NCI-H524 (cell line): ENCODE measurements around the gene AGO4.
"Not testable (repeated sequence)": the region's sequence is repeated elsewhere in the genome, so short reads cannot be mapped to it uniquely, and the experiment has no call there.

Source experiments
- DNase-seq, 2 experiments: peaks; one replicate each; lab custom pipeline; 2025; lab: John Stamatoyannopoulos, UW

Gene AGO4

DNA sequence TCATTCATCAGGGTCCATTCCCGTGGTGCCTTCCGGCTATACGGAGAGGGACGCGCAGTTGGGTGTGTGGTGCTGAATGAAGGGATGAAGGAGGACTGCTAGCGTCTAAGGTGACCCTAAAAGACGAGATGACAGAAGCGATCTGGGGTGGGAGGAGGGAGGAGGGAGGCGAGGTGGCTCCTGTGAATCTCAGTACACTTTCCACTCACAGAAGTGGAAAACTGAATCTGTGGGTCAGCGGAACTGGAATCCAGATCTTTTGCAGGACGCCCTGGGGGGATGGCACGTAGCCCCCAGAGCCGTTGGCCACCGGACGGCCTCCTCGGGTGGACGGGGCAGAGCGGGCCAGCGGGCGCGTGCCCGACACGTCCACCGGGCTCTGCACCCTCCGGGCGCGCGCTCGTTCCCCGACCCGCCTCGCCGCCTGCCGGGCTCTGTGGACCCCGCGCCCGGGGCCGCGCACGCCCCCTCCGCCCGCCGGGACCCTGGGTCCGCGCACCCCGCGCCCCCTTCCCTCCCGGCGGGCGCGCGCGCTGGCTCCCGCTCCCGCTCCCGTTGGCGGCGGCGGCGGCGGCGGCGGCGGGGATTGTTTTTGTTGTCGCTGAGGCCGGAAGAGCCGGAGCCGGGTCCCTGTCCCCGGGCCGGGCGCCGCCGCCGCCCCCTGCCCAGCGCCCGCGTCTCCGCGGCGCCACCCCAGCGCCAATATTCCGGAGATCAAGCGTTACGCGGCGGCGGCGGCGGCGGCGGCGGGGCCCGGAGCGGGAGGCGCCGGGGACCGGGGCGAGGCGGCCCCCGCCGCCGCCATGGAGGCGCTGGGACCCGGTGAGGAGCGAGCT lies at the start of gene AGO4:
Gene AGO4 (plus strand): TSS at position 403 of the 836 bp plus-strand sequence. CDS start 401 bp downstream, at position 804.
- DNase-seq = peak; percentile 9 to 59

DNA sequence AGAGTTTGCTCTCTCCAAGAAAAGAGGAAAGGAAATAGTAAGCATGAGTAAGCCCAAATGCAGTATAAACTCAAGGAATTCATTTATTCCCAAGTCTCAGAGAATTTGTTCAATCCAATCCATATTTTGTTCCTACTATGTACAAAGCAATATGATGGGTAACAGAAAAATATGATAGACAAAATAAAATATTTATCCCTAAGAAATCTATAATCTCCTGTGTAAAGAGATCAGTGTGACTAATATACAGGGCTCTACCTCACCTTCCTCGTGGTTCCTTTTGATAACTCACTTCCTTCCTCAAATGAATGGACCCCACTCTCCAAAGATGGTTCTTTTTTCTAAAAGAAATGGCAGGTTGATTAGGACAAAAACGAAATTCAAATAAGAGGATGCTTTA lies 45.7 kb upstream of the AGO4 start:
- DNase-seq = no peak

DNA sequence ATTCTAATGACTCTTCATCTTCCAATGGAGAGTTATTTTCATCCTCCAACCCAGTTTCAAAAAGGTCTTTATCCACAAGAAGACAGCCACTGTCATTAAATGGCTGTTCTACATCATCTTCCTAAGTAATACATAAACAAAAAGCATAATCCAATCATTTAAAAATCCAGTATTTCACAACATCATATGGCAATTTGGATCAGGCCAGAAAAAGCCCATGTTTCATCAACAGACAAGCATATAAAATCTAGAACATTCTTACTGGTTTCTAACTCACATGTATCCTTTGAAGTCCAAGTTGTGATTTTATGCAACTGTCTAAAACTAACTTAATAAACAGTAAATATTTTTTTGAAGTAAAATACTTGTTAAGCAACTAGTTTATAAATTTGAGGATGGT lies 44.6 kb upstream of the AGO4 start:
- no peak for DNase-seq

DNA sequence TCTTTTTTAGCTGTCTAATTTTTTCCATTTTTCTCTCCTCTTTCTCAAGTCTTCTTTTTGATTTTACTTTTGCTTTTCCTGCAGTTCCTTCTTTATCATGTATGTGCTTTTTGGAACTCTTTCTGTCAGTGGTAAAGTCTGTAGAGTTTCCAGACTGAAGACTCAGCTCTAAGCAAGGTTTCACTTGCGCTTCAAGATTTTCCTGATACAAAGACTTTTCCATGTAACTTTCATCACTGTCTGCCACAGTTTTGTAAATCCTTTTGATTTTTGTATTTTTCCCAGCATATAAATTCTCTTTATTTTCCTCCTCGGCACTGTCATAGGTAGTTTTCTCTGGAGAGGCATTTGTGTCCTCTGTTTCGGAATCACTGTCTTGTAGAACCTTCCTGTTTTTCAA lies 43.5 kb upstream of the AGO4 start:
- no peak for DNase-seq

DNA sequence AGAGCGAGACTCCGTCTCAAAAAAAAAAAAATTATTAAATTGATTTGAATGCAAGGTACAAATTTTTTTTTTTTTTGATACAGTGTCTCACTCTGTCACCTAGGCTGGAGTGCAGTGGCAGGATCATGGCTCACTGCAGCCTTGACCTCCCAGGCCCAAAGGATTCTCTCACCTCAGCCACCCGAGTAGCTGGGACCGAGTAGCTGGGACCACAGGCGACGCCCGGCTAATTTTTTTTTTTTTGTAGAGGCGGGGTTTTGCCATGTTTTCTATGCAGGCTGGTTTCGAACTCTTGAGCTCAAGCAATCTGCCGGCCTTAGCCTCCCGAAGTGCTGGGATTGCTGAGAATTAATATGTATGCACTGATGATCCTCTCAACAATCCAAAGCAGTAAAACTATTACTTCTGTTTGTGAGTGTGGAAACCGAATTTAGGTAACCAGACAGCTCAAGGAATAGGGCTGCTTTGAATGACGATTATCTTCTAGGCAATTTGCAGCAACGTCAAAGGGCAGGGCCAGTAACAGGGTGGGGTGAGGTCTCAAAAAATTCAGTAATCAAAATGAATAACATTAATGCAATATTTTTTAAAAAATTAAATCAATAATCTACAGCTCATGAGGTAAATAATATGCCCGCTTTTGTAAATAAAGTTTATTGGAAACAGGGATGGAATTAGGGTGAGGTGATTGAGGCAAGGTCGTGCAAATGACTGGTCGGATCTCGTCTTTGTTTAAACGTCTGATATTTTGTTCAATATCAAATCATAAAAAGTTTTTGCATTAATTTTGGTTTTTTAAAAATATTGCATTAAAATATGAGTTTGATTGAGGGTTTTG lies 39.2 kb upstream of the AGO4 start:
- peak in 1 of 2 experiments; percentile 4 for DNase-seq

DNA sequence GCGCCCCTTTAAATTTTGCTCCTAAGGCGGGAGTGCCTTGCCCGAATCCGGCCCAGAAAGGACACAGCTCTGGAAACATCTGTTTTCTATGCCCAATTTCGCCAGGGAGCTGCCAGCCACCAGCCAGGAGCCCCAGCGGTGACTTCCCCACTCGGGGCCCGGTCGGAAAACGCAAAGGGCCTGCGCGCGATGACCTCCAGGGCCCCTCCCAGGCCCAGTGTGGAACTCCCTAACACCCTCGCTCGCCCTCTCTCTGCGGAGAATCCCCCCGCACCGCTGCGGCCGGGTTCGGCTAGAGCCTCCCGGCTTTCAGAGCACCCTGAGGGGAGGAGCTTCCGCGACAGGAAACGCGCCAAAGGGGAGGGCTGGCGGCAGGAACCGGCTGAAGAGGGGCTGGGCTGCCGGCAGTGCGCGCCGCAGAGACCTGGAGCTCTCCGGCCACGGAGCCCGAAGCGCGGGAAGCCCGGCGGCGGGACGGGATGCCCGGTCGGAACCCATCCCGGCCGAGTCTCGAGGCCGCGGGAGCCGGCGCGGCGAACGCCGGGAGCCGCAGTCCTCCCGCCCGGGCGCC lies 38.5 kb upstream of the AGO4 start:
- peak; percentile 66 to 89 for DNase-seq

DNA sequence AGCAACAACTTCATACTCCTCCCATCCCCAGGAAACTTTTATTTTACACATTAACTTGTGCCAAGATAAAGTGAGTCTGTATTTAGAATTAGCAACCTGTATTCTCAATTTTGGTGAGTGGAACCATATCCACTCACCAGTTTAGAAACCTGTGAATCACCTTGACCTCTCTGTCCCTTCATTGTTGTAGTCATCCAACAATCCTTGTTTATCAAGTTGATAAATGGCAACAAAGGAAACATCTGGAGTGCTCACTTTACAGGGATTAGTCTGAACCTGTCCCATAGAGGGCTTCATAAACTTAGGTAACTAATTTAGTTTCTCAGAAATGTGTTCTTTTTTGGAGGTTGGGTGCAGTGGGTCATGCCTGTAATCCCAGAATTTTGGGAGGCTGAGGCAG lies 34.1 kb upstream of the AGO4 start:
- no peak for DNase-seq

DNA sequence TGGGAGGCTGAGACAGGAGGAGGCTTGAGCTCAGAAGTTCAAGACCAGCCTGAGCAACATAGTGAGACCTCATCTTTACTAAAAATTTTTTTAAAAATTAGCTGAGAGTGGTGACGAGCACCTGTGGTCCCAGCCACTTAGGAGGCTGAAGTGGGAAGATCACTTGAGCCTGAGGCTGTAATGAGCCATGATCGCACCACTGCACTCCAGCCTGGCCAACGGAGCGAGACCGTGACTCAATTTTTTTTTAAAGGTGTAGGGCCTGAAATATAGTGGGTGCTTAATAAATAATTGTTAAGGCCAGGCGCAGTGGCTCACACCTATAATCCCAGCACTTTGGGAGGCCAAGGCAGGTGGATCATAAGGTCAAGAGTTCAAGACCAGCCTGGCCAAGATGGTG lies 31.6 kb upstream of the AGO4 start:
- not testable (repeated sequence) for DNase-seq

DNA sequence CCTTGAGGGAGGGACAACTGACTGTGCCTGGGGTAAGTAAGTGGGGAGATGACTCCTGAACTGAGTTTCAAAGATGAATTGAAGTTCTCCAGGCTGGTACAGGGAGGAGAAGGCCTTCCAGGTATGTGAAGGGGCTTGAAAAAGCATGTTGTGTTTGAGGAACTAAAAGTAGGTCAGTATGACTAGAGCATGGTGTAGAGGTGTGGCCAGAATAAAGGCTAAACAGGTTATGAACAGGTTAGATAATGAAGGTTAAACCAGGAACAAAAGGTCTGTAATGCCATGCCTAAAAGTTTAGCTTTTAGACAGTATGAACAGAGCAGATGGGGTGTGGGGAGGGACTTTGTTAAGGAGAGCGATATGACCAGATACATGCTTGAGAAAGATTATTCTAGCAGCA lies 30.7 kb upstream of the AGO4 start:
- DNase-seq = no peak

DNA sequence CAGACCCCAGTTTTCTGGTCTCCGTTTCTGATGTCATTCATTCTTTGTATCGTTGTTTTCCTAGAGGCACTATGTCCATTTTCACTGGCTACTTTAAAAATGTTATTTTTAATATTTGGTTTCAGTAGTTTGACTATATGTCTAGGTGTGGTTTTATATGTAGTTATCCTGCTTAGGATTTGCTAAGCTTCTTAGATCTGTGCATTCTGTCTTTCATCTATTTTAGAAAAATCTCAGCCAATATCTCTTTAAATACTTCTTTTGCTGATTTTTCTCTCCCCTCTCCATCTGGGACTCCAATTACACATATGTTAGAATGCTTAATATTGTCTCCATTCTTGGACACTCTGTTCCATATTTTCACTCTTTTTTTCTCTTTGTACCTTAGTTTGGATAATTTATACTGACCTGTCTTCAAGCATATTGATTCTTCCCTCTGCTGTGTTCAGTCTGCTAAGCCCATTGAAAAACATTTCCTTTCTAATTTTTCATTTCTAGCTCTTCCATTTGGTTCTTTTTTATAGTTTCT lies 24.7 kb upstream of the AGO4 start:
- no peak for DNase-seq

DNA sequence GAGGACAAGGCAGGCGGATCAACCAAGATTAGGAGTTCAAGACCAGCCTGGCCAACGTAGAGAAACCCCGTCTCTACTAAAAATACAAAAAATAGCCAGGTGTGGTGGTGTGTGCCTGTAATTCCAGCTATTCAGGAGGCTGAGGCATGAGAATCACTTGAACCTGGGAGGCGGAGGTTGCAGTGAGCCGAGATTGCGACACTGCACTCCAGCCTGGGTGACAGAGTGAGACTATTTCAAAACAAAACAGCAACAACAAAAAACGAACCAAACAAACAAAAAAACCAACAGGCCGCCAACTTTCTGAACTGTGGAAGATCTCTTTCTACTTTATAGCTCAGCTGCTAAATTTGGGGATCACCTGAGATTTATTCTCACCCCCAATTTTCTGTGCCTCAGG lies 23.5 kb upstream of the AGO4 start:
- not testable (repeated sequence) for DNase-seq

DNA sequence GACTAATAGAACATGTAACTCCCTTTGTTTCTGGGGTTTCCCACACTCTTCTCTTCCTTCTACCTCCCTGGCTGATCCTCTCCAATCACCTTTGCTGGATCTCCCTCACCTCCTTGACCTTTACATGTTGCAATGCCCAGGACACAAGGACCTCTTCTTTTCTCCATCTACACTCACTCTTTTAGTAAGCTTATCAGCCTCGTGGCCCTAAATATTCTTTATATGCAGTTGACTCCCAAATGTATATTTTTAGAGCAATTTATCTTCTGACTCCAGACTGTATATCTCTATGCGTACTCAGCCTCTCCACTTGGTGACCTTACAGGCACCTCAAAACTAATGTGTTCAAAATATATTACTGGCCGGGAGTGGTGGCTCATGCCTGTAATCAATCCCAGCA lies 19.7 kb upstream of the AGO4 start:
- no peak for DNase-seq

DNA sequence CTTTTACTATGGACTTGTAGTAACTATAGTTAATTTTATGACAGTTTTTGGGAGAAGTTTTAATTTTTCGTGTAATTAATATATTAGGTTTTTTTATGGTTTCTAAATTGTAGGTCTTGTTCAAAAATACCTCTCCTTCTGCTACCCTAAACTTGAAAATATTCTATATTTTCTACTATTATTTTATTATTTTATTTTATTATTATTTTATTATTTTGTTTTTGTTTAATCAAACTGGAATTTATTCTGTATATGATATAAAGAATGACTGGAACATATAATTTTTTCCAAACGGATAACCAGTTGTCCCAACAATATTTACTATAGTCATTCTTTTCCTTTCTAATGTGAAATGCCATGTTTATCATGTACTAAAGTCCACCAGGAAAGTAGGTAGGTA lies 17.1 kb upstream of the AGO4 start:
- DNase-seq = no peak

DNA sequence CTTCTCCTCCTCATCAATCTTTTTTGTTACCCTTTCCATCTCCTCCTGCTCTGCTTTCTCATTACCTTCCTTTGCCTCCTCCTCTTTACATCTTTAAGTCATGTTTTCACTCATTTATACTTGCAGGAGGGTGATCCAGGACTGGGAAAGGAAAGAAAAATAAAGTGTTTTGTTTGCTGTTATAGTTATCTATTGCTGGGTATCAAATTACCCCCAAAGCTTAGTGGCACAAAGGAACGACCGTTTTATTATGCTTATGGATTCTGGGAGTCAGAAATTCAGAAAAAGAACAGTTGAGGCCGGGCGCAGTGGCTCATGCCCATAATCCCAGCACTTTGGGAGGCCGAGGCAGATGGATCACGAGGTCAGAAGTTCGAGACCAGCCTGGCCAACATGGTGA lies 12.5 kb upstream of the AGO4 start:
- no peak for DNase-seq

DNA sequence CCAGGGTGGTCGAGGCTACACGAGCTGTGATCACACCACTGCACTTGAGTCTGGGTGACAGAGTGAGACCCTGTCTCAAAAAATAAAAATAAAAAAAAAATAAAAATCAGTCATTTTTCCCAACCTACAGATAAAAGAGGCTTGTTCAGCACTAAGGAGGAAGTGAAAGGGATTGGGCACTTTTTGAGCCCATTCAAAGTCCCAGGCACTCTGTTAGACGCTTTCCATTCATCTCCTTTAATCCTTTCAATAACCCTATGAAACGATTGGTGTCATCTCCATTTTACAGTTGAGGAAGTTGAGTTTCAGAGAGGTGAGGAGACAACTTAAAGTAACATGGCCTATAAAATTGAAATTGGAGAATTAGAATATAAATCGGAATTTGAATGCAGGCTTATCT lies 10.4 kb upstream of the AGO4 start:
- DNase-seq = no peak

DNA sequence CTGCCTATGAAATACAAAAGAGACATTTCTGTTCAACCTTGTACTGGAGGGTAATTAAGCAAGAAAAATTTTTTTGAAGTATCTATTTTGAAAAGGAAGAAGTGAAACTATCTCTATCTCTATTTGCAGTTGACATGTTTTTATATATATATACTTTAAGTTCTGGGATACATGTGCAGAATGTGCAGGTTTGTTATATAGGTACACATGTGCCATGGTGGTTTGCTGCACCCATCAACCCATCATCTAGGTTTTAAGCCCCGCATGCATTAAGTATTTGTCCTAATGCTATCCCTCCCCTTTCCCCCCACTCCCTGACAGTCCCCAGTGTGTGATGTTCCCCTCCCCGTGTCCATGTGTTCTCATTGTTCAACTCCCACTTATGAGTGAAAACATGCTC lies 9.8 kb upstream of the AGO4 start:
- DNase-seq = not testable (repeated sequence)

DNA sequence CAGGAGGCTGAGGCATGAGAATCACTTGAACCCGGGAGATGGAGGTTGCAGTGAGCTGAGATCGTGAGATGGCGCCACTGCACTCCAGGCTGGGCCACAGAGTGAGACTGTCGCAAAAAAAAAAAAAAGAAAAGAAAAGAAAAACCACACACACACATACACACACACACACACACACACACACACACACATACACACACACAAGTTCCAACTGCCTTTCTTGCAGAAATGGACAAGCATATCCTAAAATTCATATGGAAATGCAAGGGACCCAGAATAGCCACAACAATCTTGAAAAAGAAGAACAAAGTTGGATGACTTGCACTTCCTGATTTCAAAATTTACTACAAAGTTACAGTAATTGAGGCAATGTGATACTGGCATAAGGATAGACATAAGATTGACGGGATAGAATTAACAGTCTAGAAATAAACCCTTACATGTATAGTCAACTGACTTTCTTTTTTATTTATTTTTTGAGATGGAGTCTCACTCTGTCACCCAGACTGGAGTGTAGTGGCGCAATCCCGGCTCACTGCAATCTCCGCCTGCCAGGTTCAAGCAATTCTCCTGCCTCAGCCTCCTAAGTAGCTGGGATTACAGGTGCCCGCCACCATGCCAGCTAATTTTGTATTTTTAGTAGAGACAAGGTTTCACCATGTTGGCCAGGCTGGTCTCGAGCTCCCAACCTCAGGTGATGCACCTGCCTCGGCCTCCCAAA lies 7.5 kb upstream of the AGO4 start:
- not testable (repeated sequence) for DNase-seq

DNA sequence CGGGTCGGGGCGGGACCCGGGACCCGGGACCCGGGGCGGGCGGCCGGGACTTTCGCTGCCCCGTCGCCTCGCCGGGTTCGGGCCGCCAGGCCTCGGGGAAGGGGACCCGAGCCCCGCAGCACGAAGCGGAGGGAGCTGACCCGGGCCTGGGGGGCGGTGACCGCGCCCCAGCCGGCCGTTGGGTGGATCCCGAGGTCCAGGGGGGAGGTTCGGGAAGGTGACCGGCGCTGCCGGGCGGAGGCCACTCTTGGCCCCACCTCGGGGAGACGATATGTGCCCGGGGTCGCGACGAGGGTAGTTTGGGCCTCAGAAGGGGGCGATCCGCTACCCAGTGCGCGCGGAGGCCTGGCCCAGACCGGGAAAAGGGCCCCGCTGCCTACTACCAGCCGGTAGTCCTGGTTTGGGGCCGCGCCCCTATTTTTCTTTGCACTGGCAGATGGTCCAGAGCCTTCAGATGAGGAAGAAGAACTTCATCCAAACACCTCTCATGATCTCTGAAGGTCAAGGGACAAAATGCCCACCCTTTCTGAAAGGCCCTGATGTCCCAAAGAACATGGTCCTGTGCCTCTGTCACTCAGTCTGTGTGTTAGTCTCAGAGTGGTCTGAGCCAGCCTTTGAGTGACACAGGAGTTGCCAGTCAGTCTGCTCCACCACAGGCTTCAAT lies 766 bp downstream of the AGO4 start:
- DNase-seq = no peak

DNA sequence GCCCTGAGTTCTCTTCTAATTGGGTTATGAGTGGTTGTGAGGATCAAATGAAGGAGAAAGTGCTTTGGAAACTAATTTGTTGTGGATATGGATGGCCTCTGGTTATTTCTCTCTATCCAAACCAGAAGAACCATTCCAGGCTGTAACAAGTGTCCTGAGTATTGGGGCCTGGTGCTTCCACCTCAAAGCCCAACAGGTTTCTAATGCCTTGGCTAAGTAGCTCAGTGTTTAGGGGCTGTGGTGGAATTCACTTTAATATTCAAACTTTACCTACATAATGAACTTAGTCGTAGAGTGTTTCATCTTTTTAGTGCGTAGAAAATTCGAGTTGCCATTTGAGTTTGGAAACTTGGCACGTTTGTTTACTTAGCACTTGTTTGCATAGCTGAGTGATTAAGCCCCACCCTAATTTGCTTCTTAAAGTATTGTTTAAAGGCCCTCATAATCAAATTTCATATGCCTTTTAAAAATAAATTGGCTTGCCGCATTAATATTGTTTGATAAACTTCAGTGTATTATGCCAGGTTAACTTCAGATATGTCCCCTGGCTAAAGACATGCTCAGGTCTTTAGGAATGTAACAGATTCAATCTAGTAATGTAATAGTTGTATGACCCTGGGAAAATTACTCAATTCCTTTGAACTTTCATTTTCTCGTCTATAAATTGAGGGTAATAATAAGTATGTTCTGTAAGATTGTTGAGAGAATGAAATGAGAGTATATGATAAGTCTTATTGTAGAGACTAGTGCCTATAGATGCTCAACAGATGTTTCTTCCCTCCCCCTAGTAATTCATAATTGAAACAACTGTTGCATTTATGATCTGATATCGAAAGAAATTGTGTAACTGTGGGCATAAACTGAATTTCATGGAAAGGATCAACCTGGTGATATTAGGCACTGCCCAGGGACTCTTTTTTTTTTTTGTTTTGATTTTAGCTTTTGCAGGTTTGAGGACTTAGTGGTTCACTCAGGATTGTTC lies 1.6 kb downstream of the AGO4 start:
- no peak for DNase-seq
